ENCODE results near the gene NRBP1.

GRCh38 chr2:27445615-27446014 is 17.2 kb downstream of the NRBP1 start:
- TF ChIP-seq CTCF (IDR thresholded peaks at IDR 0.05), result no peak
- no peak for TF ChIP-seq ZFX (IDR thresholded peaks at IDR 0.05; ENCODE audit: borderline replicate concordance)

Data from 22Rv1 (cell line).